GM21786 (cell line): ENCODE data around the gene TRDN.
"Not testable (repeated sequence)": the region's sequence is repeated elsewhere in the genome, so short reads cannot be mapped to it uniquely, and the experiment has no call there.

Source experiments
- ATAC-seq: cut with Tn5 transposase; IDR thresholded peaks from one replicate; pipeline ENCODE4 v1.9.1; 2021; ENCODE audit not compliant: unreplicated experiment

TRDN gene

DNA sequence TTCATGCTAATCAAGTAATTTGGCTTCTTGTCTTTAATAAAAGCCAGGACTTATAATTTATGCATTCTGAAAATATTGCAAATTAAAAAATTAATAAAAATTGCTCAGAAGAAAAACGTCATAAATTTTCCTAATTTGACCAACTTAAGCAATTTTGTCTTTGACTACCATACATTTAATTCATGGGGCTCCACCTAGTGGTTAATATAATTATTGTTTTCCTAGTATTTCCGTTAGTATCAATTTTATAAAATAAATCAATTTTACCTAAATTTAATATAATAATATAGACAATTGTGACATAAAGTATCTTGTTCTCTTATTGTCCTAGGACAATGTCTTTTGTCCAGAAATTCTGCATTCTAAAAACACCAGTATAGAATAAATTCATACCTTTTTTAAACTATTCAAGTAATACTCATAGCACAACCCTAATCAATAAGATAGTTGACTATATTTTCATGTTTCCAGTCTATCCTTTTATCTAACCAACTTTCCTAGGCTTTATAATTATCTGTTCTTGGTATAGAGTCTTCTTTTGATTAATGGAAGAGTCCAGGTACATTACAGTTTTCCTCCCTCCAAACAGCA, 319.9 kb downstream of the TRDN start:
- no peak for ATAC-seq

- not testable (repeated sequence) for ATAC-seq
These were observed 322.3 kb downstream of the TRDN start for GRCh38 chr6:123314459-123314858.

DNA sequence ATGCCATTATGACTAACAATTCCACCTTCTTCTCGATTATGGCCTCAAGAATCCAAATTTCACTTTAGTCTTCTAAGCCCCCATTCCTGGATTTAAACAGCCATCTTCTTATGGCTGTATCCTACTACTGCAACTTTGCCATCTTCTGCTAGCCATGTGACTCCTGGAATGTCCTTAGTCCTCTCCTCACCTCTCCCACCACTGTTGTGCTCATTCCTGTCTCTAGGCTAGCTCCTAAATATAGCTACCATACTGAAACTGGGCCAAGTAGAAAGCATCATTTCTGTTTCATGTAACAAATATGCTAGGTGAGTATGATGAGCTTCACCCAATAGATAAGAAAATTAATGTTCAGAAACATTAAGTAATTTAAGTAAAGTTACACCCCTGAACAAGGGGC, 327.6 kb downstream of the TRDN start:
- no peak for ATAC-seq

DNA sequence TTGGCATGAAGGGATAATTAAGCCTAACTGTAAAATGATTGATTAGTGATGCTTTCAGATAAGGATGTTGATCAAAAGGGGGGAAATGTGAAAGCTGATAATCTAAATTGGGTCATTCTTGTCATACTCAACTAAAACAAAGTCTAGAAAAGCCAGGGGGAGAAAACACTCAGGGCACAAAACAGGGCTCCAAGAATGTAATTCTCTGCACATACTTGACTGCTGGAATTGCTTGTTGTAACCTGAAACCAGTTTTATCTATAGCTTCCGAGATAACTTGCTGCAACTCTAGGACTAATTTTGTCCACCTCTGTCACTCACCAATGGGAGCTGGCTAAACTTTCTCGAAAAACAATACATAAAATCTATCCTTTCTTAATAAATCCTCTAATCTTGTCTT, 330.4 kb downstream of the TRDN start:
- ATAC-seq, result no peak

- ATAC-seq, result no peak
These were observed 341.1 kb downstream of the TRDN start for GRCh38 chr6:123295672-123296071.

DNA sequence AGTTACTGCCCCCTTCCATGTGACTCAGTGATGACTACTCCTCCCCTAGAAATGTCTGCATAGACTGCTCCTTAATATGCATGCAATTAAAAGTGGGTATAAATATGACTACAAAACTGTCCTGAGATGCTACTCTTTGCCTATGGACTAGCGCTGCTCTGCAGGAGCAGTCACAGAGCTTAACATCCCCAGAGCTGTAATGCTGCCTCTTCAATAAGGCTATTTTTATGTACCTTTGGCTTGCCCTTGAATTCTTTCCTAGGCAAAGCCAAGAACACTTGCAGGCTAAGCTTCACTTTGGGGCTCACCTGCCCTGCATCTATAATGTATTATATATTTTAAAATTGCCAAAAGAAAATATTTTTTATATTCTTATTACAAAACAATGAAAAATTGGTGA, 341.6 kb downstream of the TRDN start:
- ATAC-seq, result no peak

GRCh38 chr6:123288649-123289048, 348.1 kb downstream of the TRDN start:
- no peak for ATAC-seq

- no peak for ATAC-seq
These were observed 360.2 kb downstream of the TRDN start for GRCh38 chr6:123276546-123276980.

- ATAC-seq, result no peak
These were observed 372.8 kb downstream of the TRDN start for GRCh38 chr6:123263981-123264380.

DNA sequence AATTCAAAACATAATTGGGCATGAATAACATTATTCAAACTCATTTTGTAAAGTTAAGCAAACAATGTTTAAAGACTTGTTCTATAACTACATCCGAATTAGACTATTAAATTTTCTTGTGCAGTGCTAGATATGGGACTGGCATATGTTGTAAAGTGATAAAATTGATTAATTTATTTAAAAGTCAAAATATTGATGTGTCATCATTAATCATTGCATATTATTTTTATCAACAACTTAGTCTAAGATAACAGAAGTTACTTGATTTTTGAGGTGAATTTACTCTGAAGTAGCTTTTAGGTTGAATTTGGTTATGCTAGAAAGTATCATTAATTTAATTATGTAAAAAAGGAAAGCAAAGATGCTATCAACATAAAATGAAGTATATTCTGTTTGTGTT, 396.1 kb downstream of the TRDN start:
- ATAC-seq, result no peak

DNA sequence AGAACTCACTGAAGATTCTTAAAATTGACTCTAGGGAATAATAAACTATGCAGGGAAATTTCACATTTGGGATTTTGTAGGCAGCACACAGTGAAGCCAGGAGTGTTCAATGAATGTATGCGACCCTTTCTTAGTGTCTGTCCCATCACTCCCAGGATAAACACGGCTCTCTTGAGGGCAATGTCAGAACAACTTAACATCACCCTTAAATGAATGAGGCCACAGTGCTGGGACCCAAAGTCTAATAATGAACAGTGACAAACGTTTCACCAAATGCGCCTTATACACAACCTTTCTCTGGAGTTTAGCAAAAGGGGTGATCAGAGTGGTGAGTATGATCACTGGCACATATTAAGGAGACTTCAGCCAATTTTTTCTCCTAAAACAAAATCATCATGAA, 403.4 kb downstream of the TRDN start:
- no peak for ATAC-seq

DNA sequence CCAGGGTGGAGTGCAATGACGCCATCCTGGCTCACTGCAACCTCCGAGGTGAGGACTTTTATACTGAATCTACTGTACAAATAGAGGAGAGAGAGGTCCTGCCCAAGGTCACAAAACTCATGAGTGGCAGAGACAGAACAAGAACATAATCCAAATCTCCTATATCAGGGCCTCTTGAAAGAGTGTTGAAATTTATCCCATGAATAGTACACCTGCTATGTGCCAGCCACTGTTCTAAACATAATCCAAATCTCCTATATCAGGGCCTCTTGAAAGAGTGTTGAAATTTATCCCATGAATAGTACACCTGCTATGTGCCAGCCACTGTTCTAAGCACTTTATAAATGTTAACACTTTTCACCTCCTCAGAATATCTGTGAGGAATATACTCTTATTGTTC, 409.0 kb downstream of the TRDN start:
- ATAC-seq, result not testable (repeated sequence)

DNA sequence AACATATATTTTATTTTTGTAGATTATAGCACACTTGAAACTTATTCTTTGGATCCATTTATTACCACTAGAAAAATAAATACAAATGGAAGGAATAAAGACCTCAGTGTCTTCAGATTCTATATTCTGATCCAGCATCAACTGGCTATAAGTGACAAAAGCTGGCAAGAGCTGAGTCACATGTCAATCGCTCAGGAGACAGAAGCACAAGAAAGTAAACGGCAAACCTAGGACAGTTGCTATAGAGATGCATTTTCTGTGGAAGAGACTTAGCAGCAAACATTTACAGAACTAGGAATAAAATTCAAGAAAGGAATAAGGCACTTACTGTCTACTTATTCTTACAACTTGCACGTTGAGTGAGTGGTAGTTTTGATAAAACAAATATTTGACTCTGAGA, 410.4 kb downstream of the TRDN start:
- no peak for ATAC-seq

DNA sequence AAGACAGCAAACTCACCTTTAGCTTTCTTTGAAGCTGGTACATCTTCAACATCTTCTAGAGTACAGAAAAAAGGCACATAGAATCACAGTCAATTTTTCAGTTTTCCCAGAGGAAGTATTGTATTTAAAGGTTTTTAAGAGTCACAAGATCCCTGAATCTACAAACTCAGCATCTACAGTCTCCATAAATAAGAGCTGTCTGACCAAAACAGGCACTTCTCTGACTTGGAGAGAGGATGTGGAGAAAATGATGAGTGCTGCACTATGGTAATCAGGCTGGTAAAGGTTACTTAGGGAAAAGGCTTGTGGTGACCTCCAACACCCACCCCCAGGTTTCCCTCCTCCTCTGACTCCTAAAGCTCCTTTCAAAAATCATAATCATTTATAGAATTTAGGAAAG, 412.7 kb downstream of the TRDN start:
- ATAC-seq, result no peak

DNA sequence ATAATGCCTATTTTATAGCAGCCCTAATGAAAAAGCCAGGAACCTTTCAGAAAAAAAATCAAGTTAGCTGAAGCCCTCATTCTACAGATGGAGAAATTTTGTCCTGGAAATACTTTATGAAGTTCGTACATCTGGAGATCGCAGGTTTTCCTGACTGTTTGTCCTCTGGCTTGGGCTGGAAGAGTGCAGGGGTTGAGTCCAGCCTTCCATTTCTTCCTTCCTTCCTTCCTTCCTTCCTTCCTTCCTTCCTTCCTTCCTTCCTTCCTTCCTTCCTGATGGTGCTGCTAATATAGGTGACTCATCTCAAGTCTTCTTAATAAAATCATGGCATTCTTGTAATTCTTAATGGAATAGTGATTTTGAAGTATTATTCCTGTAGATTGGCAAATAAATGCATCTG, 413.3 kb downstream of the TRDN start:
- no peak for ATAC-seq

- ATAC-seq, result no peak
These were observed 421.5 kb downstream of the TRDN start for GRCh38 chr6:123215211-123215610.

DNA sequence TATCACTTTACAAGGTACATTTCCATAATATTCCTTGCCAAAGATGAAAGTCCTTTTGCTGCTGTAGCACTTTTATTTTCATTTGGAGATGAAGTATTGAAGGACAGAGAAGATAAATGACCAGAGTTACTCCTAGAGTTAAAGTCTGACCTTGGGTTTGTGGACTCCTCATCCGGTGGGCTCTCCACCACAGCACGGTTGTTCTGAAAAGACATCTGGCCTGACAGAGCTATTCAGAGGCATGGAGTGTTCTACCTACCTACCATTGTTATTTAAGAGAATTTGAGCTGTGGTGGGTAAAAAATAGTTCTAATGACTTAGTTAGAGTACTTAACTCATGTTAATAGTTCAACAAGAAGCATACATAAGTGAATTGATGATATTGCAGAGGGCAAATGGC, 422.3 kb downstream of the TRDN start:
- ATAC-seq, result no peak

GRCh38 chr6:123213921-123214320, 422.8 kb downstream of the TRDN start:
- ATAC-seq, result no peak

- no peak for ATAC-seq
These were observed 424.8 kb downstream of the TRDN start for GRCh38 chr6:123211777-123212545.

- no peak for ATAC-seq
These were observed 426.1 kb downstream of the TRDN start for GRCh38 chr6:123210645-123211044.

DNA sequence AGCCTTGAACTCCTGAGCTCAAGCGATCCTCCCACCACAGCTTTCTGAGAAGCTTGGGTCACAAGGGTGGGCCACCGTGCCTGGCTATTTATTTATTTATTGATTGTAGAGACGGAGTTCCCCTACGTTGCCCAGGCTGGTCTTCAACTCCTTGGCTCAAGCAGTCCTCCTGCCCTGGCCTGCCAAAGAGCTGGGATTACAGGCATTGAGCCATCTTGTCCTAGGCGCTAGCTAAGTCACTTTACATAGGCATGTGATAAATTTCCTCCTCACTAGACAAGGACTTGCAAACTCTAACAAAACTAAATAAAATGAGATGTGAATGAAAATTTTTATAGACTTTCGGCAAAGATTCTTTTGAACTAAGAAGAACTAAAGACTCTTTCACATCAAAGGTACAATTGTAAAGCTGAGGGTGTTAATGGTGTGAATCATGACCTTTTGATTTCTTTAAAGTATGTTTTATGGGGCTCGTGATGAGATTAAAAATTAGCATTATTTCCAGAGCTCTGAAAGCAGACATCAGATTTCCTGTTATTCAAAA, 428.7 kb downstream of the TRDN start:
- no peak for ATAC-seq

- ATAC-seq, result no peak
These were observed 432.8 kb downstream of the TRDN start for GRCh38 chr6:123203928-123204327.
